HepG2 (cell line): ENCODE measurements around the gene FGGY. TPM values are rescaled to one million over a fixed set of nuclear protein-coding genes. Genes with fewer than 3 reads are reported as not detected.

Experiments
- ATAC-seq: fragments of 200-7000 bp; cut with Tn5 transposase; 3 replicates; pipeline ENCODE4 v1.9.1; 2020; ENCODE audit warnings: mild to moderate bottlenecking, moderate library complexity
- BruUV-seq: library from RNA; stranded (reverse); fragments of 400-500 nt; replicated peaks from 2 replicates; lab custom pipeline; 2021; lab: Mats Ljungman, UMichigan
- CTCF ChIA-PET: fragments of 300-600 bp; formaldehyde crosslinking; extraction: SDS; loops from one replicate; lab custom pipeline; 2021; ENCODE audit warnings: low total read pairs, inconsistent platforms, low intra/inter-chr PET ratio; lab: Yijun Ruan, JAX
- POLR2A ChIA-PET: fragments of 350-600 bp; sonication (Branson Sonifier 250); formaldehyde crosslinking; loops from one replicate; lab custom pipeline; 2020; ENCODE audit warnings: antibody characterized with exemption, inconsistent platforms; lab: Yijun Ruan, JAX
- DNase-seq: peaks from one replicate; pipeline ENCODE4 v3.0.0-alpha.2; 2015; ENCODE audit warnings: low spot score
- FAIRE-seq: peaks from 3 replicates; lab custom pipeline; 2011; peaks lifted over from hg19 to GRCh38; lab: Jason Lieb, UNC
- H2AFZ ChIP-seq: one replicate; pipeline ENCODE4 v1.6.1; 2011; ENCODE audit warnings: low read length, inconsistent platforms
- H3K27ac ChIP-seq: fragments of 300-600 bp; 3 replicates; pipeline ENCODE4 v1.8.0; 2011; ENCODE audit warnings: mixed run types, mild to moderate bottlenecking, mixed read lengths, low read length, inconsistent platforms; ENCODE audit not compliant: insufficient read depth; ENCODE audit errors: extremely low read length
- H3K27me3 ChIP-seq, 2 experiments: fragments of 200-600 bp in 1 of 2; 2 replicates in 1 of 2; 3 replicates in 1 of 2; pipeline versions ENCODE4 v1.6.0 to v1.8.0; 2011; ENCODE audit warnings: low read length in 2 of 2, mild to moderate bottlenecking in 2 of 2, moderate library complexity in 2 of 2, inconsistent platforms in 1 of 2; ENCODE audit not compliant: insufficient read depth in 2 of 2, control insufficient read depth in 1 of 2
- H3K36me3 ChIP-seq, 2 experiments: fragments of 200-600 bp in 1 of 2; replicated peaks in 1 of 2; 2 replicates in 1 of 2; 3 replicates in 1 of 2; pipeline versions ENCODE4 v1.5.1 to v1.8.0; 2011; ENCODE audit warnings: low read length in 2 of 2, inconsistent platforms in 1 of 2; ENCODE audit not compliant: insufficient read depth in 2 of 2, control insufficient read depth in 1 of 2
- H3K4me1 ChIP-seq: 2 replicates; pipeline ENCODE4 v1.5.1; 2012; ENCODE audit warnings: low read length, inconsistent platforms; ENCODE audit not compliant: insufficient read depth
- H3K4me2 ChIP-seq: 2 replicates; pipeline ENCODE4 v1.6.0; 2011; ENCODE audit warnings: low read depth, low read length, inconsistent platforms
- H3K4me3 ChIP-seq, 3 experiments: fragments of 200-600 bp in 1 of 3; sonication (generic), shearing (Covaris generic) in 1 of 3; replicated peaks in 1 of 3; 2 replicates each; pipeline ENCODE4 v1.5.1; 2011 to 2016; ENCODE audit warnings: low read length in 3 of 3, inconsistent platforms in 2 of 3, low read depth in 2 of 3, mild to moderate bottlenecking in 2 of 3, control low read depth in 1 of 3, mixed read lengths in 1 of 3; ENCODE audit not compliant: insufficient read depth in 1 of 3
- H3K79me2 ChIP-seq: one replicate; pipeline ENCODE4 v1.6.1; 2011; ENCODE audit warnings: low read length, inconsistent platforms; ENCODE audit not compliant: insufficient read depth
- H3K9ac ChIP-seq: 2 replicates; pipeline ENCODE4 v1.6.0; 2011; ENCODE audit warnings: mild to moderate bottlenecking, low read depth, low read length, inconsistent platforms; ENCODE audit not compliant: insufficient read depth
- H3K9me3 ChIP-seq: 2 replicates; pipeline ENCODE4 v1.5.1; 2012; ENCODE audit warnings: mild to moderate bottlenecking, low read length
- H4K20me1 ChIP-seq: 2 replicates; pipeline ENCODE4 v1.6.0; 2011; ENCODE audit warnings: inconsistent platforms, mild to moderate bottlenecking, low read length, moderate library complexity; ENCODE audit not compliant: insufficient read depth
- BCL6 ChIP-seq: IDR thresholded peaks from 2 replicates; pipeline ENCODE4 v1.6.1; 2016; ENCODE audit warnings: missing genetic modification reagents, missing compliant biosample characterization
- GATAD1 ChIP-seq: IDR thresholded peaks from 2 replicates; pipeline ENCODE4 v1.6.1; 2016; ENCODE audit warnings: missing genetic modification reagents, missing compliant biosample characterization
- HCFC1 ChIP-seq: fragments of 150-350 bp; IDR thresholded peaks from 2 replicates; pipeline ENCODE4 v1.6.1; 2014; ENCODE audit warnings: low read depth, low read length
- HOXA9 ChIP-seq: sonication (generic); formaldehyde crosslinking; IDR thresholded peaks from 2 replicates; pipeline ENCODE4 v1.8.1; 2022; ENCODE audit warnings: missing genetic modification reagents, mild to moderate bottlenecking, moderate library complexity, borderline replicate concordance
- NFIC ChIP-seq: IDR thresholded peaks from 2 replicates; pipeline ENCODE4 v1.6.1; 2012; ENCODE audit warnings: mild to moderate bottlenecking, low read length, inconsistent platforms
- NR3C1 ChIP-seq: sonication (generic); formaldehyde crosslinking; IDR thresholded peaks from 2 replicates; pipeline ENCODE4 v1.4.0; 2020; ENCODE audit warnings: missing genetic modification reagents
- TRIM24 ChIP-seq: sonication (generic); formaldehyde crosslinking; IDR thresholded peaks from 2 replicates; pipeline ENCODE4 v1.8.0; 2022; ENCODE audit warnings: mild to moderate bottlenecking, missing genetic modification reagents
- WGBS: methylation state at CpG from one replicate; pipeline ENCODE4 v1.1.6; 2017; ENCODE audit warnings: low lambda C conversion rate; 5-methylcytosine and 5-hydroxymethylcytosine counted together
- in situ Hi-C: cut with HindIII; loops from 2 replicates; pipeline ENCODE4 v1.10.0; 2017; ENCODE audit warnings: low pct_unique_long_range_greater_than_20kb; ENCODE audit not compliant: extremely low pct_ligation_motif_present
- intact Hi-C: fragments of 100-400 bp; cut with micrococcal nuclease; formaldehyde crosslinking; loops from one replicate; pipeline ENCODE4 v1.10.0; 2022; ENCODE audit not compliant: unreplicated experiment
- polyA plus RNA-seq, 8 experiments: library from polyadenylated mRNA; depleted of rRNA in 3 of 8; stranded (reverse) in 7 of 8; unstranded in 1 of 8; fragments of >200 nt; fragmentation: Illumina TruSeq in 4 of 8; extraction: Trizol in 4 of 8; gene quantifications; 2 replicates each; pipeline versions ENCODE4 v1.2.1 to v1.2.3, GENCODE V29; 2011 to 2016; ENCODE audit warnings: low read depth in 4 of 8, missing spikeins in 1 of 8, mixed read lengths in 1 of 8; ENCODE audit not compliant: insufficient read depth in 1 of 8
- total RNA-seq, 5 experiments: library from RNA; depleted of rRNA; stranded (reverse); fragments of >200 nt; fragmentation: Illumina TruSeq; extraction: Trizol; gene quantifications; 2 replicates each; pipeline ENCODE4 v1.2.3, GENCODE V29; 2016; ENCODE audit warnings: low read depth in 1 of 5
- TF ChIP-seq, protein P1 (sequence below): sonication (generic); formaldehyde crosslinking; IDR thresholded peaks from 2 replicates; pipeline ENCODE4 v1.5.0; 2020; ENCODE audit warnings: mild to moderate bottlenecking, missing genetic modification reagents, borderline replicate concordance
- TF ChIP-seq, protein P2 (sequence below): sonication (generic); formaldehyde crosslinking; IDR thresholded peaks from 2 replicates; pipeline ENCODE4 v1.5.0; 2020; ENCODE audit warnings: missing genetic modification reagents
- TF ChIP-seq, protein P3 (sequence below): sonication (generic); formaldehyde crosslinking; IDR thresholded peaks from 2 replicates; pipeline ENCODE4 v1.5.0; 2020; ENCODE audit warnings: mild to moderate bottlenecking, missing genetic modification reagents
- TF ChIP-seq, protein P4 (sequence below): sonication (generic); formaldehyde crosslinking; IDR thresholded peaks from 2 replicates; pipeline ENCODE4 v1.4.0; 2020; ENCODE audit warnings: missing genetic modification reagents, borderline replicate concordance

The FGGY gene
- total and polyA plus RNA-seq, 2 of the 13 experiments (the other 11 are each of a cell fraction or from before 2014, with no cell fraction given) = 15.7 to 27.5 TPM

DNA sequence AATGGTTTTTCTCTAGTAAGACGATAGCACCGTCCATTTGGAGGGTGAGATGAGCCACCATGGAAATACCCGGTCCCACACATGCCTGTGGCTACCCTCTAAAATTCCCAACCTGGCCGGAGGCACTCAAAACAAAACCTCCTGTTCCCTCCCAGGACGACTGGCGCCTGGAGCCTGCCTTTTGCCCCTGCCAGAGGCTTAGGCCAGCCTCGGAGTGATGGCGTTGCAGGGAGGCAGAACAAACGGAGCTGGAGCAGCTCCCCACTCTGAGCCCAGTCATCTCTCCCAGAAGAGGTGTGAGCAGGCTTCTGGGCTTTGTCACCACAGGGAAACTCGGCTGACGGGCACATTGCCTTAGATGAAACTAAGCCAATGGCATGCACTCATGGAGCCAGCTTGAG lies 304.1 kb downstream of the FGGY start:
- no peak for FAIRE-seq
- H2AFZ ChIP-seq = no peak overlapping the region
- ChIA-PET CTCF (no interaction called here), POLR2A (no interaction called here)
- H3K79me2 ChIP-seq = no peaks in the 10 kb centered on the region
- no peak overlapping the region for H3K4me3 ChIP-seq
- no peak overlapping the region for H3K27ac ChIP-seq
- H3K36me3 ChIP-seq = no peaks in the 10 kb centered on the region
- peaks cover 7% of the 10 kb centered on the region for H3K4me1 ChIP-seq
- 93% methylated on average over 9 of the region's 11 CpGs for WGBS
- BruUV-seq = no TSS peak
- intact Hi-C loops = no loop called here
- no peak for ATAC-seq
- DNase-seq = no peak
- H3K27me3 ChIP-seq = no peaks in the 10 kb centered on the region
- no peaks in the 10 kb centered on the region for H3K9me3 ChIP-seq
- in situ Hi-C loops = no loop called here
- H3K4me2 ChIP-seq = no peak overlapping the region
- no peaks in the 10 kb centered on the region for H4K20me1 ChIP-seq
- H3K9ac ChIP-seq = no peak overlapping the region
- TF ChIP-seq GATAD1 (CRISPR knock-in tag) = no peak
- TF ChIP-seq HCFC1 = no peak
- no peak for TF ChIP-seq TRIM24 (CRISPR knock-in tag)
- TF ChIP-seq, protein P1, sequence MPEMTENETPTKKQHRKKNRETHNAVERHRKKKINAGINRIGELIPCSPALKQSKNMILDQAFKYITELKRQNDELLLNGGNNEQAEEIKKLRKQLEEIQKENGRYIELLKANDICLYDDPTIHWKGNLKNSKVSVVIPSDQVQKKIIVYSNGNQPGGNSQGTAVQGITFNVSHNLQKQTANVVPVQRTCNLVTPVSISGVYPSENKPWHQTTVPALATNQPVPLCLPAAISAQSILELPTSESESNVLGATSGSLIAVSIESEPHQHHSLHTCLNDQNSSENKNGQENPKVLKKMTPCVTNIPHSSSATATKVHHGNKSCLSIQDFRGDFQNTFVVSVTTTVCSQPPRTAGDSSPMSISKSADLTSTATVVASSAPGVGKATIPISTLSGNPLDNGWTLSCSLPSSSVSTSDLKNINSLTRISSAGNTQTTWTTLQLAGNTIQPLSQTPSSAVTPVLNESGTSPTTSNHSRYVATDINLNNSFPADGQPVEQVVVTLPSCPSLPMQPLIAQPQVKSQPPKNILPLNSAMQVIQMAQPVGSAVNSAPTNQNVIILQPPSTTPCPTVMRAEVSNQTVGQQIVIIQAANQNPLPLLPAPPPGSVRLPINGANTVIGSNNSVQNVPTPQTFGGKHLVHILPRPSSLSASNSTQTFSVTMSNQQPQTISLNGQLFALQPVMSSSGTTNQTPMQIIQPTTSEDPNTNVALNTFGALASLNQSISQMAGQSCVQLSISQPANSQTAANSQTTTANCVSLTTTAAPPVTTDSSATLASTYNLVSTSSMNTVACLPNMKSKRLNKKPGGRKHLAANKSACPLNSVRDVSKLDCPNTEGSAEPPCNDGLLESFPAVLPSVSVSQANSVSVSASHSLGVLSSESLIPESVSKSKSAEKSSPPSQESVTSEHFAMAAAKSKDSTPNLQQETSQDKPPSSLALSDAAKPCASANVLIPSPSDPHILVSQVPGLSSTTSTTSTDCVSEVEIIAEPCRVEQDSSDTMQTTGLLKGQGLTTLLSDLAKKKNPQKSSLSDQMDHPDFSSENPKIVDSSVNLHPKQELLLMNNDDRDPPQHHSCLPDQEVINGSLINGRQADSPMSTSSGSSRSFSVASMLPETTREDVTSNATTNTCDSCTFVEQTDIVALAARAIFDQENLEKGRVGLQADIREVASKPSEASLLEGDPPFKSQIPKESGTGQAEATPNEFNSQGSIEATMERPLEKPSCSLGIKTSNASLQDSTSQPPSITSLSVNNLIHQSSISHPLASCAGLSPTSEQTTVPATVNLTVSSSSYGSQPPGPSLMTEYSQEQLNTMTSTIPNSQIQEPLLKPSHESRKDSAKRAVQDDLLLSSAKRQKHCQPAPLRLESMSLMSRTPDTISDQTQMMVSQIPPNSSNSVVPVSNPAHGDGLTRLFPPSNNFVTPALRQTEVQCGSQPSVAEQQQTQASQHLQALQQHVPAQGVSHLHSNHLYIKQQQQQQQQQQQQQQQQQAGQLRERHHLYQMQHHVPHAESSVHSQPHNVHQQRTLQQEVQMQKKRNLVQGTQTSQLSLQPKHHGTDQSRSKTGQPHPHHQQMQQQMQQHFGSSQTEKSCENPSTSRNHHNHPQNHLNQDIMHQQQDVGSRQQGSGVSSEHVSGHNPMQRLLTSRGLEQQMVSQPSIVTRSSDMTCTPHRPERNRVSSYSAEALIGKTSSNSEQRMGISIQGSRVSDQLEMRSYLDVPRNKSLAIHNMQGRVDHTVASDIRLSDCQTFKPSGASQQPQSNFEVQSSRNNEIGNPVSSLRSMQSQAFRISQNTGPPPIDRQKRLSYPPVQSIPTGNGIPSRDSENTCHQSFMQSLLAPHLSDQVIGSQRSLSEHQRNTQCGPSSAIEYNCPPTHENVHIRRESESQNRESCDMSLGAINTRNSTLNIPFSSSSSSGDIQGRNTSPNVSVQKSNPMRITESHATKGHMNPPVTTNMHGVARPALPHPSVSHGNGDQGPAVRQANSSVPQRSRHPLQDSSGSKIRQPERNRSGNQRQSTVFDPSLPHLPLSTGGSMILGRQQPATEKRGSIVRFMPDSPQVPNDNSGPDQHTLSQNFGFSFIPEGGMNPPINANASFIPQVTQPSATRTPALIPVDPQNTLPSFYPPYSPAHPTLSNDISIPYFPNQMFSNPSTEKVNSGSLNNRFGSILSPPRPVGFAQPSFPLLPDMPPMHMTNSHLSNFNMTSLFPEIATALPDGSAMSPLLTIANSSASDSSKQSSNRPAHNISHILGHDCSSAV (CRISPR knock-in tag) = no peak
- TF ChIP-seq, protein P2, sequence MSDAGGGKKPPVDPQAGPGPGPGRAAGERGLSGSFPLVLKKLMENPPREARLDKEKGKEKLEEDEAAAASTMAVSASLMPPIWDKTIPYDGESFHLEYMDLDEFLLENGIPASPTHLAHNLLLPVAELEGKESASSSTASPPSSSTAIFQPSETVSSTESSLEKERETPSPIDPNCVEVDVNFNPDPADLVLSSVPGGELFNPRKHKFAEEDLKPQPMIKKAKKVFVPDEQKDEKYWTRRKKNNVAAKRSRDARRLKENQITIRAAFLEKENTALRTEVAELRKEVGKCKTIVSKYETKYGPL = no peak
- no peak for TF ChIP-seq HOXA9 (CRISPR knock-in tag)
- TF ChIP-seq BCL6 (CRISPR knock-in tag) = no peak
- TF ChIP-seq NFIC = no peak
- TF ChIP-seq, protein P3, sequence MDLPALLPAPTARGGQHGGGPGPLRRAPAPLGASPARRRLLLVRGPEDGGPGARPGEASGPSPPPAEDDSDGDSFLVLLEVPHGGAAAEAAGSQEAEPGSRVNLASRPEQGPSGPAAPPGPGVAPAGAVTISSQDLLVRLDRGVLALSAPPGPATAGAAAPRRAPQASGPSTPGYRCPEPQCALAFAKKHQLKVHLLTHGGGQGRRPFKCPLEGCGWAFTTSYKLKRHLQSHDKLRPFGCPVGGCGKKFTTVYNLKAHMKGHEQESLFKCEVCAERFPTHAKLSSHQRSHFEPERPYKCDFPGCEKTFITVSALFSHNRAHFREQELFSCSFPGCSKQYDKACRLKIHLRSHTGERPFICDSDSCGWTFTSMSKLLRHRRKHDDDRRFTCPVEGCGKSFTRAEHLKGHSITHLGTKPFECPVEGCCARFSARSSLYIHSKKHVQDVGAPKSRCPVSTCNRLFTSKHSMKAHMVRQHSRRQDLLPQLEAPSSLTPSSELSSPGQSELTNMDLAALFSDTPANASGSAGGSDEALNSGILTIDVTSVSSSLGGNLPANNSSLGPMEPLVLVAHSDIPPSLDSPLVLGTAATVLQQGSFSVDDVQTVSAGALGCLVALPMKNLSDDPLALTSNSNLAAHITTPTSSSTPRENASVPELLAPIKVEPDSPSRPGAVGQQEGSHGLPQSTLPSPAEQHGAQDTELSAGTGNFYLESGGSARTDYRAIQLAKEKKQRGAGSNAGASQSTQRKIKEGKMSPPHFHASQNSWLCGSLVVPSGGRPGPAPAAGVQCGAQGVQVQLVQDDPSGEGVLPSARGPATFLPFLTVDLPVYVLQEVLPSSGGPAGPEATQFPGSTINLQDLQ = no peak
- TF ChIP-seq NR3C1 (CRISPR knock-in tag) = no peak
- TF ChIP-seq, protein P4, sequence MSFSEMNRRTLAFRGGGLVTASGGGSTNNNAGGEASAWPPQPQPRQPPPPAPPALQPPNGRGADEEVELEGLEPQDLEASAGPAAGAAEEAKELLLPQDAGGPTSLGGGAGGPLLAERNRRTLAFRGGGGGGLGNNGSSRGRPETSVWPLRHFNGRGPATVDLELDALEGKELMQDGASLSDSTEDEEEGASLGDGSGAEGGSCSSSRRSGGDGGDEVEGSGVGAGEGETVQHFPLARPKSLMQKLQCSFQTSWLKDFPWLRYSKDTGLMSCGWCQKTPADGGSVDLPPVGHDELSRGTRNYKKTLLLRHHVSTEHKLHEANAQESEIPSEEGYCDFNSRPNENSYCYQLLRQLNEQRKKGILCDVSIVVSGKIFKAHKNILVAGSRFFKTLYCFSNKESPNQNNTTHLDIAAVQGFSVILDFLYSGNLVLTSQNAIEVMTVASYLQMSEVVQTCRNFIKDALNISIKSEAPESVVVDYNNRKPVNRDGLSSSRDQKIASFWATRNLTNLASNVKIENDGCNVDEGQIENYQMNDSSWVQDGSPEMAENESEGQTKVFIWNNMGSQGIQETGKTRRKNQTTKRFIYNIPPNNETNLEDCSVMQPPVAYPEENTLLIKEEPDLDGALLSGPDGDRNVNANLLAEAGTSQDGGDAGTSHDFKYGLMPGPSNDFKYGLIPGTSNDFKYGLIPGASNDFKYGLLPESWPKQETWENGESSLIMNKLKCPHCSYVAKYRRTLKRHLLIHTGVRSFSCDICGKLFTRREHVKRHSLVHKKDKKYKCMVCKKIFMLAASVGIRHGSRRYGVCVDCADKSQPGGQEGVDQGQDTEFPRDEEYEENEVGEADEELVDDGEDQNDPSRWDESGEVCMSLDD (CRISPR knock-in tag) = no peak
